ENCODE results near the gene OSBPL6.
"Not testable (repeated sequence)": the region's sequence is repeated elsewhere in the genome, so short reads cannot be mapped to it uniquely, and the experiment has no call there.

The OSBPL6 gene

DNA sequence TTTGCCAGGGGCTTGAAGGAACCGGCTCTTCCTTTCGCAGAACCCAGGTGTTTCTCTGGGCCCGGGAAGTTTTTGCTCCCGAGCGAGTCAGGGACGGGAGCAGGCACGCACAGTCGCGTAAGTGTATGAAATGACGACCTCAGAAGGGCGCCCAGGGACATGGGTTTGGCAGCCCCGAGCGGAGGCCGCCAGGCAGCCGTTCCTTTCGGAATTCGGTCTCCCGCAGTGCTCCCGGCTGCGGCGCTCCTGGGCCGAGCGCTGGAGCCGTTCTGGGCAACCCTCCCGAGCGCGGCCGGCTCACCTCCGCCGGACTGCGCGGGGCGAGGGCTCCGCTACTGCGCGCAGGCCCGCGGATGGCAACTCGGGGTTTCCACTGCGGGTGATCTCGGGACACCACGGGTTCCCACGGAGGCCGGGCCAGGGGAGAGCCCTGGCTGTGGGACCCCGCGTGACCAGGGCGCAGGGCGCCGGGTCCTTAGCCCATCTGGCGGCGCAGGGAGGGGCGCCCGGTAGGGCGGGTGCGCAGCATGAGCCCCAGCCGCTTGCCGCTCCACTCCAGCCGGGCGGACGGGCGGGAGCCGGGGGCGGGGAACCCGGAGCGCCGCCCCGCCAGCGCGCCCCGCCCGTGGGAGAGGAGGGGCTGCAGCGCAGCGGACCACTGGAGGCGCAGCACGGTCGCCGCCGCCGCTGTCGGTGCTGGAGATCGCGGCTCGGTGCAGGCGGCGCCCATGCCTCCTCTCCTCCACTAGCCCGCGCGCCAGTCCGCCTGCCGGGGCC is at the start of gene OSBPL6:
OSBPL6 (plus strand) TSS at position 690 of the 777 bp plus-strand sequence. CDS start 111,673 bp downstream, outside the sequence.
- peak; percentile 45 for DNase-seq

DNA sequence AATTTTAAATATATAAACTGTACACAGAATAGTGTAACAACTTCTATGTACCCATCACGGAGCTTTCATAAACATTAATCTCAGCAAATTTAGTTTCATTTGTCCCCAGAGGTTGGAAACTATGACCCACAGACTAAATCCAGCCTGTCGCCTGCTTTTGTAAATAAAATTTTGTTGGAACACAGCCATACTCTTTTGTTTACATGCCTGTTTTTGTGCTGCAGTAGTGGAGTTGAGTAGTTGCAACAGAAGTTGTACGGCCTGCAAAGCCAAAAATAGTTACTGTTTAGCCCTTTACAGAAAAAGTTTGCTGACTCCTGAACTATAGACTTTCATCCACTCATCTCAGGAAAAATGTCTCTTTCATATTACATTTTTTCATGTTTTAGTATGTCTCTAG is 42.3 kb upstream of the OSBPL6 start:
- no peak for DNase-seq

DNA sequence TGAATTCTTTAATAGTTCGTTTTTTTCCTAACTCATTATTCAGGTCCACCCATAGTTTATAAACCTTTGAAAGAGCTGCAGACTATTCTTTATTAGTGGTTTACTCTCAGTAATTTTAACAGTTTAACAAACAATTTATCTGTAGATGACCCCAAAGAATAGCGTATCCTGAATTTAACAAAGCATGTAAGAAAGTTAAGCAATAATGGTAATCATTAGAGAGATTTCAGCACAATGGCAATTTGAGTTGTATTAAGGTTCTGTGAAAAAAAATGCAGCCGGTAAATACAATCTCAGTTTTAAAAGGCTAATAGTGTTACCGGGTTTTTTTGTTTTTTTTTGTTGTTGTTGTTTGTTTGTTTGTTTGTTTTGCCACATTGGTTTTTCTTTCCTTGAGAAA is 41.8 kb upstream of the OSBPL6 start:
- no peak for DNase-seq

DNA sequence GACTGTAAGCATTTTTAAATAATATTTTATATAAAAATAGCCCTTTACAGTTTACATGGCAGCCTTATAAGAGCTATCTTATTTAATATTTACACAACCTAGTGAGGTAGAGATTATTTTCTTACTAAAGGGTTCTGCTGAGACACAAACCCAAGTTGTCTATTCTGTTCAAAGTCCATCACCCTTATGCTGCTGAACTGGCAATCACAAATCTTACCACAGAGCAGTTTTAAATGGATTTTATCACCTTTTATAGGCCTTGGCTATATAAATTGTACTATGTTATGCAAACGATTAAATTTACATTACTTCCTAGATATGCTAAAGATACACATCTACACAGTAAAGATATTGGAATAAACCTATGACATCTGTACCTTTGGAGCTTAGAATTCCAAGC is 41.3 kb upstream of the OSBPL6 start:
- no peak for DNase-seq

DNA sequence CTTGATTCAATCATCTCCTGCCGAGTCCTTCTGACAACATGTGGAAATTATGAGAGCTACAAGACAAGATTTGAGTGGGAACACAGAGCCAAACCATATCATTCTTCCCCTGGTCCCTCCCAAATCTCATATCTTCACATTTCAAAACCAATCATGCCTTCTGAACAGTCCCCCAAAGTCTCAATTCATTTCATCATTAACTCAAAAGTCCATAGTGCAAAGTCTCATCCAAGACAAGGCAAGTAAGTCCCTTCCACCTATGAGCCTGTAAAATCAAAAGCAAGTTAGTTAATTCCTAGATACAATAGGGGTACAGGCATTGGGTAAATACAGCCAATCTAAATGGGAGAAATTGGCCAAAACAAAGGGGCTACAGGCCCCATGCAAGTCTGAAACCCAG is 40.4 kb upstream of the OSBPL6 start:
- not testable (repeated sequence) for DNase-seq

DNA sequence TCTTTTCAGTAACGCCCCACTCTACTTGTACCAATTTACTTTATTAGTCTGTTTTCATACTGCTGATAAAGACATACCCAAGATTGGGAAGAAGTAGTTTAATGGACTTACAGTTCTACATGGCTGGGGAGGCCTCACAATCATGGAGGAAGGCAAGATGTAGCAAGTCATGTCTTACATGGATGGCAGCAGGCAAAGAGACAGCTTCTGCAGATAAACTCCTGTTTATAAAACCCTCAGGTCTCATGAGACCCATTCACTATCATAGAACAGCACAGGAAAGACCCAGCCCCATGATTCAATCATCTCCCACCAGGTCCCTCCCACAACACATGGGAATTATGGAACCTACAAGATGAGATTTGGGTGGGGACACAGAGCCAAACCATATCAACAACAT is 38.8 kb upstream of the OSBPL6 start:
- DNase-seq, result no peak

DNA sequence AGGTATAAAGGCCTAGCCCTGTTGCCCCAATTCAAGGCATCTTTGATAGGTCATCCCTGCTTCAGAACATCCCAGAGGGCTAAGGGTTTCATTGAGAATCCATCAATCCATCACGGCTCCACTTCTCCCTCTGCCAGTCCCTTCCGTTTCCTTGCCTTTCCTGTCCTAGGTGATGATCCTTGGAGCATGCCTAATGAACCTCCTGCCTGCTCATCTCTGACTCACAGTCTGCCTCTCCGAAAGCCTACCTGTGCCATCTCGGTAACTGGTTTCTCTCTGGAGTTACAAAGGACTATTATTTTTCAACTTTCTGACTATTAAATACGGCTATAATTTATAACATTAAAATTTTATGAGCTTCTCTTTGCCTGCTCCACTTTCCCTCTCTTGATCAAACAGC is 36.7 kb upstream of the OSBPL6 start:
- no peak for DNase-seq

DNA sequence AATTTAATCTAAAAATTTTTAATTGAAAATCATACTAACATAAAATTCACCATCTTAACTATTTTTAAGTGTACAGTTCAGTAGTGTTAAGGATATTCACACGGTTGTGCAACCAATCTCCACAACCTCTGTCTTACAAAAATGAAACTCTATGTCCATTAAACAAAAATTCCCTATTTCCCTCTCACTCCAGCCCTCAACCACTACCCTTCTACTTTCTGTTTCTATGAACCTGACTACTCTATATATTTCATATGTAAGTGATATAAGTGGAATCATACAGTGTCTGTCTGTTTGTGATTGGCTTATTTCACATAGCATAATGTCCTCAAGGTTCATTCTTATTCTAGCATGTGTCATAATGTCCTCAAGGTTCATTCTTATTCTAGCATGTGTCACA is 34.3 kb upstream of the OSBPL6 start:
- no peak for DNase-seq

DNA sequence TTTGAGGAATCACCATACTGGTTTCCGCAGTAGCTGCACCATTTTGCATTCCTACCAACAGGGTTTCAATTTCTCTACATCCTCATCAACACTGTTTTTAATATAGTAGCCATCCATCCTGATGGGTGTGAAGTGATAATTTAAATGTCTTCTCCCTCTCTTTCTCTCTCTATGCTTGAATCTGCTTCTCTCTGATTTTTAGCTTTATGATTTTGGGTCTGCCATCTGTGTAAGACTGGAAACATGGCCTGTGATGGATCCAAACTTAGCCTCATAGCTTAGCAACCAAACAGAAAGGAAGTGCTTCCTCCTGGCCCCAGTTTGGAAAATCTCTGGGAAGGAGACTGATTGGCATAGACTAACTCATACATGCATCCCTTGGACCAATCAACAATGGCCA is 33.7 kb upstream of the OSBPL6 start:
- DNase-seq, result no peak

DNA sequence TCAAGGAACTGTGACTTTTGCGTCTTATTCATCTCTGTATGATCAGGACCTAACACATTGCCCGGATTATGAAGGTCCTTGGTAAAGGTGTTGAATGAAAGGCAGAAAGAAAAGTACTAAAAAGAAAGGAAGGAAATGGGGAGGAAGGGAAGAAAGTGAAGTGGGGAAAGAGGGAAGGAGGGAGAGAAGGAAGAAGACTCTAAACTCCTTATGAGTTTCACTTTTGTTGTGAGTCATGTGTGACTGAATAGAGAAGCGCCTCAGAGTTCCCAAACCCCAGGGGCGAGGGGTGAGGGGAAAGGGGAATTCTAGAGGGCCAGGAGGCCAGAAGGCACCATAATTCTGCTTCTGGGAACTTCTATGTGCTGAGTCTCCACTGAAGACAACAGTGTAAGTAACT is 30.9 kb upstream of the OSBPL6 start:
- DNase-seq, result no peak

DNA sequence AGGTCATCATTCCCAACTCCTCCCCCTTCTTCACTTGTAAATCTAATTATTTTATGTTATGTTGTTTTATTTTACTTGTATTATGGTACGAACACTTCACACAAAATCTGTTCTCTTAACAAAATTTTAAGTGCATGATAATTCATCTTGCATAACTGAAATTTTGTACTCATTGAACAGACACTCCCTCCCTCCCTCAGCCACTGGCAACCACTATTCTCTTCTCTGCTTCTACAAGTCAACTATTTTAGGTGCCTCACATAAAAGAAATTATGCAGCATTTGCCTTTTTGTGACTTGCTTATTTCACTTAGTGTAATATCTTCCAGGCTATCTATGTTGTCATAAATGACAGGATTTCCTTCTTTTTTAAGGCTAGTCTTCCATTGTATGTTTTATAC is 30.4 kb upstream of the OSBPL6 start:
- no peak for DNase-seq

DNA sequence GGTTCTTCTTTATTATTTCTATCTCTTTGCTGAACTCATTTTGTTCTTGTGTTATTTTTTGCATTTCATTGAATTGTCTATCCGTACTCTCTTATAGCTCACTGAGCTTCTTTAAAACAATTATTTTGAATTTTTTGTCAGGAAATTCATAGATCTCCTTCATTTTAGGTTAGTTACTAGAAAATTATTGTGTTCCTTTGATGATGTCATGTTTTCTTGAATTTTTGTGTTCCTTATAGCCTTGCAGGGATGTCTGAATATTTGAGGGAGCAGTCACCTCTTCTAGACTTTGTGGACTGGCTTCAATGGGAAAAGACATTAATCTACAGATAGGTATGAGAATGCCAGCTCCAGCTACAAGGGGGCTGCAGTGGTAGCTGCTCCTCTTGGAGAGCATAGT is 20.7 kb upstream of the OSBPL6 start:
- no peak for DNase-seq

DNA sequence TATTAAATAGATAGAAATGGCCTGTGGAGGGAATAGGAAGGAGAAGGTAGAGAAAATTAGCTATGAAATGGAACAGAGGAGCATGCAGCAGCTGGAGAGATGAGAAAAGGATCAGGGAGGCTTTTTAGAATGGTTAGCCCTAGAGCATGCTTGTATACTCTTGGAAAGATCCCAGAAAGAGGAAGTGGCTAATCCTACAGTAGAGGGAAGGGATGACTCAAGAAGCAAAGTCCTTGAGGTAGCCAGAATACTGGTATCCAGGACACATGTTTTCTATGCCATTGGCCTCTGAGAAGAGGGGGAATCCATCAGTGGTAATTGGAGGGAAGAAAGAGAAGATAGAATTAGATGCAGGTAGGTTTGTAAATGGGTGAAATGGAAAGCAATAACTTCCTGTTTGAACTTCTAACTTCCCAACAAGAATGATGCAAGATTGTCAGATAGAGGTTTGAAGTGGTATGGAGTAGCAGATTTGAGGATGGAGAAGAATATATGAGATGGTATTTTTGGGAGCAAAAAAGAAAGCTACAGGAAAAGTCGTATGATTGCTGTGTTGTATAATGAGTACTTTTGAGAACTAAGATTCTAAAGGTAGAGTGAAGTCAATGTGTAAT is 17.1 kb upstream of the OSBPL6 start:
- no peak for DNase-seq

DNA sequence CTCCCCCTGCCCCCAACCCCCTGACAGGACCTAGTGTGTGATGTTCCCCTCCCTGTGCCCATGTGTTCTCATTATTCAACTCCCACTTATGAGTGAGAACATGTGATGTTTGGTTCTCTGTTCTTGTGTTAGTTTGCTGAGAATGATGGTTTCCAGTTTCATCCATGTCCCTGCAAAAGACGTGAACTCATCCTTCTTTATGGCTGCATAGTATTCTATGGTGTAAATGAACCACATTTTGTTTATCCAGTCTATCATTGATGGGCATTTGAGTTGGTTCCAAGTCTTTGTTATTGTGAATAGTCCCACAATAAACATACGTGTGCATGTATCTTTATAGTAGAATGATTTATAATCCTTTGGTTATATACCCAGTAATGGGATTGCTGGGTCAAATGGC is 13.7 kb upstream of the OSBPL6 start:
- DNase-seq, result not testable (repeated sequence)

DNA sequence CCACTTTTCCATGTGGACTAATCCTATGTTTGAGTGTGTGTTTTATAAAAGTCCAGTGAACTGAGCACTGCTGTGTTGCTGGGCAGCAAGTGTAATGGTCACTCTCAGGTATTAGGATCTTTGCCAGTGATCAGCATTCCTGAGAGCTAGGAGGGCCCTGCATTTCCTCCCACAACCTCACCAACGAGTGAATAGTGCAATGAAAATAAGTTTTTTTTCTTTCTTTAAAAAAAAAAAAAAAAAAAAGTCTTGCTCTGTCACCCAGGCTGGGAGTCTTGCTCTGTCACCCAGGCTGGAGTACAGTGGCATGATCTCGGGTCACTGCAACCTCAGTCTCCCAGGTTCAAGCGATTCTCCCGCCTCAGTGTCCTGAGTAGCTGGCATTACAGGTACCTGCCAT is 6.5 kb upstream of the OSBPL6 start:
- DNase-seq, result no peak

DNA sequence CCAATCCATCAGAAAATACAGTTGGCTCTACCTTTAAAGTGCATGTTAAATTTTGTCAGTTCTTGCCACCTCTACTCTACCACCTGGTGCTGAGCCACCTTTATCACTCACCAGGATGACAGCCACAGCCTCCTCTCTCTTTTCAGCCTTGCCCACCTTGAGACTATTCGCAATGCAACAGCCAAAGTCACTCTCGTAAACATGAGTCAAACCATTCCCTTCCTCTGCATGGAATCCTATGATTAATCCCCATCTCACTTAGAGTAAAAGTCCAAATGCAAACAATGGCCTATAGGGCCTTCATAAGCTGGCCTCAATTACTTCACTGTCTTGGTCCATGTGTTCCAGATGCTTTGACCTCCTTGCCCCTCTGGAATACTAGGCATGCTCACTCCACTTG is 5.8 kb upstream of the OSBPL6 start:
- no peak for DNase-seq

DNA sequence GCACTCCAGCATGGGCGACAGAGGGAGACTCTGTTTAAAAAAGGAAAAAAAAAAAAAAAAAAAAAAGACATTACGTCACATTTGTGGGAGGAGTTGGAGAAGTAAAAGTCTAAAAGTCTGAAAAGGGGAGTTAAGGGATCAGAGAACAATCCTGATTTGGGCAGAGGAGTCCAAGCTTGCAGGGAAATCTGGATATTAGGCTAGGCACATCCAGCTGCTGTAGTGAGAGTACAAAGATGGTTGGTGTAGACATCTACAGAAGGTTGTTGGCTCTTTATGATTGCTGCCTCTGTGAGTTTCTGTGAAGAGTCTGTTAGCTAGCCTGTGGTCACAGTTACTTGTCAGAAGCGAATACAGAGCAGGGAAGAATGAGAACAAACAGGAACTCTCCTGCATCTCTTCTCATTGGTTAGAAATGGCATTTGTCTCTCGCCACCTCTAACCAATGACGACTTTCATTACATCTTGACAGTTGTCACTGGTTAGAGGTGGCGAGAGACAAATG is 3.3 kb upstream of the OSBPL6 start:
- DNase-seq, result no peak

DNA sequence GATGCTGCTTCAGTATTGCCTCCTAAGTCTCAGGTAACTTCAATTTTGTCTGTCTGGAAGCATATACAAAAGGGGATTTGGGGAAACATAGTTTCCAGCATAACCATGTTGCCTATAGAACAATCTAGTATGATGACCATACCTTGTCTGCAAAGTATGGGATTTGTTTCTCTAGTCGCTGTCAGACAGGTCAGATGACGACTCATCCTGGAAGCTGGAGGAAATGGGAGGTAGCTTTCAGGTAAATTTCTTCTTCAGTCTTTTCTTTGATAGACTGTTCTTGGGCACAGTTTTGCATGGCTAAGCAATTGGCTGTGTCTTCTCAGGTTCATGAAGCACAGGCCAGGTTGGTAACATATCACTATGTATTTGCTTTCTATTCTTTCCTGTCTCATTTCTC is 2.8 kb upstream of the OSBPL6 start:
- no peak for DNase-seq

DNA sequence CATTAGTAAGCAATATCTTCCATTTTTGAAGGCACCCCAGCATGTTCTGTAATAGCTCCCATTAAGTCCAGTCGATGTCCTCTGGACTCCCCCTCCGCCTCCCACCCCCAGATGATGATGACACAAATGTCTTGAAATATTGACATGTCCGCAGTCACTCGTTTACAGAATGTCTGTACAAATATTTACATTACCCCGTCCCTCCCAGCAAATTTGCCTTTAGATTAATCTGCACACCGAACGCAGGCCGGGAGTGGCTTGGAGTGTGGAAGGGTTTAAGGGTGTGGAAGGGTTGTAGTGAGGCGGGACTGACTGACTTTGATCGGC is 853 bp upstream of the OSBPL6 start:
- DNase-seq, result no peak

DNA sequence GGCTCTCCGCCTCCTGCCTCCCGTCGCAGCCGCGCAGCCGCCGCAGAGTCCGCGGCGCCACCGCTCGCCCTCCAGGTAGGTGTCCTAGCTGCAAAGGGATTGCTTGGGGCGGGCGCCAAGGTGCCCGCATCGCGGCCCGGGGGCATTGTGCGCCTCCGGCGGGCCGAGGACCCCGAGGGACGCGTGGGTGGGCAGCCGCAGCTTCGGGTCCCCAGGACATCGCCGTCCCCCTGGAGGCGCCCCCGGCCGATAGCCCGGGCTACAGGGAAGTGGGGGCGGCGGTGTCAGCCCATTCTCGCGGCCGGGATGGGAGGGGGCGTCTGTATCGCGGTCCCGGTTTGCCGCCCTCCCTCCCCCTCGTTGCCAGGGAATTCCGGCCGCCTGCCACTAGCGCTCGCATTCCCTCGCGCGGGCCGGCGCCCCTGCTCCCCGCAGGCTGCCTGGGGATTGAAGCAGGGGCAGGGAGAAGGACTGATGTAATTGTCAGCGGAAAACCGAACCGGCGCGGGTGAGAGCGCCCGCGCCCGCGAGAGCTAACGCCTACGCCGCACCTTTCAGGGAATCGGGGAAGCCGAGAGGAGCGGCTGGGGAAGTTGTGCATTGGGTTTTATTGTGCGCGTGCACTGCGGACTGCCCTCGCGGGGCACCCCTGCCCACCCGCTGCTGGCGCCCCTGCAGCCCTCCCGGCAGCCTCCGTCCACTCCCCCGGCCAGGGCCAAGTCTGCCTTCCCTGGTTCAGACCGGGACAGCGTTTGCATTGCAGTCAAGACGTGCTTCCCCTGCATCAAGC is 483 bp downstream of the OSBPL6 start:
- peak; percentile 14 for DNase-seq

DNA sequence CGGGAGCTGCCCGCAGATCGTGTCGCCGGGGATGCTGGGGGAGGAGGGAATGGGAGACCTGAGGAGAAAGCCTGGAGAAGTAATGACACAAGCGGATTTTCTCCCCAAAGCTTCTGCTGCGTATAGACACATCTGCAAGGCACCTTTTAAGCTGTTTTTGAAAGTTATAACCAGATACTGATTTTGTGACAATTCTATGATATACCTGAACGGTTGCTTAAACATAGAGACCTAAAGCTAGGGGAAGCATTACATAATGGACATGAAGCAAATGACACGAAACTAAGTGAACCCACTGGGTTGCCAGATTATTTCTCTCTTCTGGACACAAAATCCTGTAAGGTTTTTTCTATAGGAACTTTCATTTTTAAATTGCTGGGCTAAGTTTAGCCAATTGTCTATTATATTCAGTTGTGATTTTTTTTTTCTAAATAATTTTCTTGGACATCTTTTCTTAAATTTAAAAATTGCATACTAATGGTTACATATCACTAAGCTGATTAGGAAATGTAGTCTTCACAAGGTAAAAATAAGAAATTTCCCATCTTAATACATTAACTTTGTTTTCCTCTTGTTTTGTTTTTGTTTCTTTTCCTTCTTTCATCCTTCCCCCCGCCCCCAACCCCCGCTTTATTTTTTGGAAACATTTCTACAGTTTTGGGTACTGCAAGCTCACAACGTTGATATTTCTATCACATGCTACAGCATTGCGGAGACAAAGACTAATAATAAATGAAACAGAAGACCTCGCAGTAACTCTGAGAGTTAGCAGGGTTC is 1.3 kb downstream of the OSBPL6 start:
- DNase-seq, result no peak

DNA sequence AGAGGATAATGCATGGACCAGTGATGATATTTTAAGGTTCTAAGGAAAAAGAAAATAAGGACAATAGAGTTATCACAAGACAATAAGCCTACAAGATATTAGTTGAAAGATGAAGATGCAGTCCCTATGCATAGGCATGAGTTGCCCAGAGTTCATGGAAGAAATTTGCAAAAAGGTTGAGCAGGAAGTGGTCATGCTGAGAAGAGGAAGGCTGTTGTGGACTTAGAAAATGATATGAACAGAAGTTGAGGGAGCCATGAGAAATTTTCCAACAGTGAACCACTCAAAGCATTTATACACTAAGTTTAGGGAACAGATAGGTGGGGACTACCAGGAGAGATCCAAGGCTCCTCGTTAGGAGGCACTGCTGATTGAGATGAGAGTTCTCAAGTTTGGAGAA is 3.5 kb downstream of the OSBPL6 start:
- DNase-seq, result no peak

DNA sequence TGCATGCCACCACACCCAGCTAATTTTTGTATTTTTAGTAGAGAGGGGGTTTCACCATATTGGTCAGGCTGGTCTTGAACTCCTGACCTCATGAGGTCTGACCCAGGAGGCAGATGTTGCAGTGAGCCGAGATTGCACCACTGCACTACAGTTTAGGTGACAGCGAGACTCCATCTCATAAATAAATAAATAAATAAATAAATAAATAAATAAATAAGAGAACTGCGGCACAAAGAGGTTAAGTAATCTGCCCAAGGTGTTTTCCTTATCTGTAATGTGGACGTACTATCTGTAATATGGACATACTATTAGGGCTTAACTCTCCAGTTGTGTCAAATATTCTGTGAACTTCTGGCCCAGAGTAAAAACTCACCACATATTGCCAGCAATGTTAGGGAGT is 4.1 kb downstream of the OSBPL6 start:
- not testable (repeated sequence) for DNase-seq
